ENCODE measurements around the gene UBALD2. TPM values are rescaled to one million over a fixed set of nuclear protein-coding genes. Genes with fewer than 3 reads are reported as not detected.

The UBALD2 gene
- total and polyA plus RNA-seq, 2 of the 13 experiments (the other 11 are each of a cell fraction or from before 2014, with no cell fraction given): 3.3 to 89.7 TPM

GRCh38 chr17:76266244-76266938 is 1.2 kb downstream of the UBALD2 start (continued):
- TF ChIP-seq ZNF704 (CRISPR knock-in tag; IDR thresholded peaks at IDR 0.05; ENCODE audit: borderline replicate concordance) (0 out of 2 replicates have a peak, but pooled peaks have one; percentile 24), MEIS1 (CRISPR knock-in tag; IDR thresholded peaks at IDR 0.05; ENCODE audit: borderline replicate concordance) (no peak; the same call in 1 of the 2 replicates), HOXA5 (CRISPR knock-in tag; IDR thresholded peaks at IDR 0.05) (0 out of 2 replicates have a peak, but pooled peaks have one; percentile 26), SOX6 (IDR thresholded peaks at IDR 0.05) (no peak), SOX6 (CRISPR knock-in tag; IDR thresholded peaks at IDR 0.05) (0 out of 2 replicates have a peak, but pooled peaks have one; percentile 32), NFE2 (CRISPR knock-in tag; IDR thresholded peaks at IDR 0.05) (no peak), TBL1XR1 (IDR thresholded peaks at IDR 0.05; ENCODE audit: borderline replicate concordance, low read length, partially characterized antibody) (no peak), ZNF232 (CRISPR knock-in tag; IDR thresholded peaks at IDR 0.05; ENCODE audit: borderline replicate concordance) (0 out of 2 replicates have a peak, but pooled peaks have one; percentile 27), ZNF432 (CRISPR knock-in tag; IDR thresholded peaks at IDR 0.05; ENCODE audit: borderline replicate concordance) (no peak), RAD21 (CRISPR knock-in tag; IDR thresholded peaks at IDR 0.05) (no peak), YEATS2 (CRISPR knock-in tag; IDR thresholded peaks at IDR 0.05; ENCODE audit: borderline replicate concordance) (no peak), ZNF556 (CRISPR knock-in tag; IDR thresholded peaks at IDR 0.05; ENCODE audit: borderline replicate concordance) (no peak), NR2C2 (CRISPR knock-in tag; IDR thresholded peaks at IDR 0.05; ENCODE audit: borderline replicate concordance) (no peak; the same call in 1 of the 2 replicates), FOXK2 (IDR thresholded peaks at IDR 0.05) (no peak), ISL2 (CRISPR knock-in tag; IDR thresholded peaks at IDR 0.05) (no peak), ZNF564 (CRISPR knock-in tag; IDR thresholded peaks at IDR 0.05) (no peak), MYC (CRISPR knock-in tag; IDR thresholded peaks at IDR 0.05; ENCODE audit: borderline replicate concordance) (no peak), POLR2AphosphoS5 (IDR thresholded peaks at IDR 0.05; ENCODE audit: low read depth, low read length) (no peak), ZBTB4 (CRISPR knock-in tag; IDR thresholded peaks at IDR 0.05; ENCODE audit: borderline replicate concordance) (no peak), ZNF20 (CRISPR knock-in tag; IDR thresholded peaks at IDR 0.05) (no peak), ZNF891 (CRISPR knock-in tag; IDR thresholded peaks at IDR 0.05) (no peak)

Data from HepG2 (cell line).